Suprapubic skin (tissue), 4 donors: ENCODE data around the gene U2SURP. TPM values are rescaled to one million over a fixed set of nuclear protein-coding genes. Genes with fewer than 3 reads are reported as not detected.

Experiments
- DNase-seq, 2 donors: peaks; one replicate each; pipeline ENCODE4 v3.0.0-alpha.2; 2019; ENCODE audit warnings: low spot score in 2 of 2
- H3K27ac ChIP-seq: fragments of 200-600 bp; sonication (generic); one replicate; pipeline ENCODE4 v1.5.1; 2019
- H3K27me3 ChIP-seq: fragments of 200-600 bp; sonication (generic); one replicate; pipeline ENCODE4 v1.5.1; 2019
- H3K36me3 ChIP-seq: fragments of 200-600 bp; sonication (generic); one replicate; pipeline ENCODE4 v1.5.1; 2019
- H3K4me1 ChIP-seq: fragments of 200-600 bp; sonication (generic); one replicate; pipeline ENCODE4 v1.5.1; 2019
- H3K4me3 ChIP-seq: fragments of 200-600 bp; sonication (generic); one replicate; pipeline ENCODE4 v1.5.1; 2019; ENCODE audit warnings: mild to moderate bottlenecking
- H3K9me3 ChIP-seq: fragments of 200-600 bp; sonication (generic); one replicate; pipeline ENCODE4 v1.5.1; 2019
- CTCF ChIP-seq, 2 donors: fragments of 200-600 bp in 1 of 2; fragments of 450-650 bp in 1 of 2; sonication (generic) in 1 of 2; IDR thresholded peaks; one replicate each; pipeline ENCODE4 v1.5.1; 2016 to 2019; ENCODE audit warnings: antibody characterized with exemption in 2 of 2, mild to moderate bottlenecking in 1 of 2, moderate library complexity in 1 of 2
- EP300 ChIP-seq: sonication (generic); formaldehyde crosslinking; IDR thresholded peaks from one replicate; pipeline ENCODE4 v1.6.1; 2017; ENCODE audit warnings: antibody characterized with exemption
- POLR2A ChIP-seq, 2 donors: fragments of 450-650 bp; IDR thresholded peaks; one replicate each; pipeline ENCODE4 v1.6.1; 2017; ENCODE audit warnings: antibody characterized with exemption in 2 of 2, mild to moderate bottlenecking in 2 of 2, moderate library complexity in 2 of 2
- POLR2AphosphoS5 ChIP-seq, 3 donors: sonication (generic); formaldehyde crosslinking; IDR thresholded peaks; one replicate each; pipeline ENCODE4 v1.6.1; 2017; ENCODE audit warnings: antibody characterized with exemption in 3 of 3
- WGBS: methylation state at CpG from one replicate; pipeline ENCODE4 v1.1.5; 2018; 5-methylcytosine and 5-hydroxymethylcytosine counted together
- total RNA-seq, 4 donors: library from RNA; depleted of rRNA; stranded (reverse); fragments of >200 nt; gene quantifications; one replicate each; pipeline ENCODE4 v1.1.0, GENCODE V29; 2016

U2SURP gene
- total RNA-seq, 4 donors from 2014 or later = 51.4 to 175 (median 62.1) TPM

- no peaks in the 10 kb centered on the region for H3K4me1 ChIP-seq
- H3K4me3 ChIP-seq = no peak overlapping the region
- no peaks in the 10 kb centered on the region for H3K36me3 ChIP-seq
- H3K9me3 ChIP-seq = no peaks in the 10 kb centered on the region
- WGBS = 93% methylated on average over 5 of the region's 5 CpGs
- no peak for DNase-seq
- TF ChIP-seq POLR2A (IDR thresholded peaks at IDR 0.05) = no peak
- no peak for TF ChIP-seq POLR2AphosphoS5 (IDR thresholded peaks at IDR 0.05)
- TF ChIP-seq EP300 = no peak
- TF ChIP-seq CTCF (IDR thresholded peaks at IDR 0.05) = no peak
- H3K27ac ChIP-seq = no peak overlapping the region
- H3K27me3 ChIP-seq = no peaks in the 10 kb centered on the region
Observed at GRCh38 chr3:143105170-143105569, 103.8 kb downstream of the U2SURP start.

GRCh38 chr3:143109861-143110260 lies 108.5 kb downstream of the U2SURP start:
- Histone ChIP-seq H3K4me3 (no peak overlapping the region), H3K36me3 (no peaks in the 10 kb centered on the region), H3K27me3 (no peaks in the 10 kb centered on the region), H3K4me1 (no peaks in the 10 kb centered on the region), H3K9me3 (no peaks in the 10 kb centered on the region), H3K27ac (no peak overlapping the region)
- TF ChIP-seq POLR2AphosphoS5 (IDR thresholded peaks at IDR 0.05) (no peak), POLR2A (IDR thresholded peaks at IDR 0.05) (no peak), CTCF (IDR thresholded peaks at IDR 0.05) (no peak)
- WGBS = 46% methylated on average over 5 of the region's 5 CpGs
- no peak for DNase-seq

Other genes with a start within 250 kb of the U2SURP start
- 10 to 100 TPM in 1 of 4 donors, 1 to 10 TPM in 3; 3.2 to 13.3 (median 6.7) TPM for gene PCOLCE2, start 112.5 kb upstream of the U2SURP start, total RNA-seq
- gene PAQR9, start 37.9 kb upstream of the U2SURP start, total RNA-seq = not detected
- gene CHST2, start 118.2 kb downstream of the U2SURP start, total RNA-seq = 10 to 100 TPM in 1 of 4 donors, 1 to 10 TPM in 3; 2.4 to 22.8 (median 5.3) TPM